ENCODE results near the gene KBTBD8. TPM values are rescaled to one million over a fixed set of nuclear protein-coding genes. Genes with fewer than 3 reads are reported as not detected.

Gene KBTBD8
- total RNA-seq, 1 donor from 2014 or later = 1.5 TPM

DNA sequence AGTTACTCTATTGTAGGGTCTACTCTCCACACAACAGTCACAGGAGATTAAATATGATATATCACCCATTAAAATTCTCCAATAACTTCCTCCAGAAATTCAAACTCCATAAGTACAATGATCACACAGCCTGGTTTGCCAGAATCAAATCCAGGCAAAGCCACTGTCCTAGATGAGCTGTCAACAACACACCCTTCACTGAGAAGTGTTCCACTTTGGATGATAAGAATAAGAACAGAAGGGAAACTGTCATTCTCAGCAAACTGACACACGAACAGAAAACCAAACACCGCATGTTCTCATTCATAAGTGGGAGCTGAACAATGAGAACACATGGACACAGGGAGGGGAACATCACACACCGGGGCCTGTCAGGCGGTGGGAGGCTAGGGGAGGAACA, 41.4 kb upstream of the KBTBD8 start:
- TF ChIP-seq, protein P1, sequence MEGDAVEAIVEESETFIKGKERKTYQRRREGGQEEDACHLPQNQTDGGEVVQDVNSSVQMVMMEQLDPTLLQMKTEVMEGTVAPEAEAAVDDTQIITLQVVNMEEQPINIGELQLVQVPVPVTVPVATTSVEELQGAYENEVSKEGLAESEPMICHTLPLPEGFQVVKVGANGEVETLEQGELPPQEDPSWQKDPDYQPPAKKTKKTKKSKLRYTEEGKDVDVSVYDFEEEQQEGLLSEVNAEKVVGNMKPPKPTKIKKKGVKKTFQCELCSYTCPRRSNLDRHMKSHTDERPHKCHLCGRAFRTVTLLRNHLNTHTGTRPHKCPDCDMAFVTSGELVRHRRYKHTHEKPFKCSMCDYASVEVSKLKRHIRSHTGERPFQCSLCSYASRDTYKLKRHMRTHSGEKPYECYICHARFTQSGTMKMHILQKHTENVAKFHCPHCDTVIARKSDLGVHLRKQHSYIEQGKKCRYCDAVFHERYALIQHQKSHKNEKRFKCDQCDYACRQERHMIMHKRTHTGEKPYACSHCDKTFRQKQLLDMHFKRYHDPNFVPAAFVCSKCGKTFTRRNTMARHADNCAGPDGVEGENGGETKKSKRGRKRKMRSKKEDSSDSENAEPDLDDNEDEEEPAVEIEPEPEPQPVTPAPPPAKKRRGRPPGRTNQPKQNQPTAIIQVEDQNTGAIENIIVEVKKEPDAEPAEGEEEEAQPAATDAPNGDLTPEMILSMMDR (IDR thresholded peaks at IDR 0.05; ENCODE audit: unreplicated experiment) = no peak
- no peak overlapping the region for H3K27ac Mint-ChIP-seq
- H3K4me3 Mint-ChIP-seq = no peak overlapping the region
- peaks cover 6% of the 10 kb centered on the region for H3K27me3 Mint-ChIP-seq (ENCODE audit: low read depth)
- H3K9me3 Mint-ChIP-seq = no peaks in the 10 kb centered on the region
- no peaks in the 10 kb centered on the region for H3K36me3 Mint-ChIP-seq
- no peaks in the 10 kb centered on the region for H3K4me1 Mint-ChIP-seq
- no peak for DNase-seq (ENCODE audit: low spot score in 2 of 2, unreplicated experiment in 2 of 2)

DNA sequence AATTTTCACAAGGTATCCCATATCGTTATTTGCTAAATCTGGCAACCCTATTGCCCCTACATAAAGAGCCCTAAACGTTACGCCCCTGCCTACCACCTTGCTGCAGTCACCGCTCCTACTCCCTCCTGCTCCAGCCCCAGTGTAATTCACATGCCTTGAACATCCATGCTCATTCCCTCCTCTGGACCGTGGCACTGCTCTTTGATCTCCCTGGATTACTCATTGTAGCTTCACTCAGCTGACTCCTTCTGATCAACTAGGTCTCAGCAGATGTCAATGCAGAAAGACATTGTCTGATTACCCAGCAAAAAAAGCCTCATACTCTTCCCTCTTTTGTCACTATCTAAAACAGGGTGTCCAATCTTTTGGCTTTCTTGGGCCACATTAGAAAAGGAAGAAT, 40.7 kb upstream of the KBTBD8 start:
- H3K4me1 Mint-ChIP-seq = no peaks in the 10 kb centered on the region
- no peak overlapping the region for H3K4me3 Mint-ChIP-seq
- H3K9me3 Mint-ChIP-seq = no peaks in the 10 kb centered on the region
- no peaks in the 10 kb centered on the region for H3K36me3 Mint-ChIP-seq
- H3K27ac Mint-ChIP-seq = no peak overlapping the region
- peaks cover 6% of the 10 kb centered on the region for H3K27me3 Mint-ChIP-seq (ENCODE audit: low read depth)
- TF ChIP-seq, protein P1 (IDR thresholded peaks at IDR 0.05; ENCODE audit: unreplicated experiment) = no peak
- no peak for DNase-seq (ENCODE audit: low spot score in 2 of 2, unreplicated experiment in 2 of 2)

DNA sequence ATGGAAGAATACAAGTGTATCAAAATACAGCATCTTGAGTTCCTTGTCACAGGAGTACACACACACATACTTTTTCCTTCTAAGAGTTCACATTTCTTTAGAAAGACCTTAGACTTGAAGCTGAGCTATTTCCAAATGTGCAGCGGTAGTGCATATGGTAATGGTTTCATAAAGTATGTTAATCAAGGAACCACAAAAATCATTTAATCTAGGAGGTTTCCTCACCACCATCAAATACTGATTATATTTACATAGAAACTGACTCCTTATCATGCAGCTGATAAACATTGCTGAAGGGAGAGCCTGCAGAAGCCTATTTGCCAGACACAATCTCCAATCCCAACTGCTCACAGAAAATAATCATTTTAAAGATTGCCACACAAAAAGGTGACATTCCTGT, 40.0 kb upstream of the KBTBD8 start:
- DNase-seq (ENCODE audit: low spot score in 2 of 2, unreplicated experiment in 2 of 2) = no peak
- Mint-ChIP-seq H3K27me3 (ENCODE audit: low read depth) (peaks cover 6% of the 10 kb centered on the region), H3K4me3 (no peak overlapping the region), H3K9me3 (no peaks in the 10 kb centered on the region), H3K4me1 (no peaks in the 10 kb centered on the region), H3K27ac (no peak overlapping the region), H3K36me3 (no peaks in the 10 kb centered on the region)
- TF ChIP-seq, protein P1 (IDR thresholded peaks at IDR 0.05; ENCODE audit: unreplicated experiment) = no peak

DNA sequence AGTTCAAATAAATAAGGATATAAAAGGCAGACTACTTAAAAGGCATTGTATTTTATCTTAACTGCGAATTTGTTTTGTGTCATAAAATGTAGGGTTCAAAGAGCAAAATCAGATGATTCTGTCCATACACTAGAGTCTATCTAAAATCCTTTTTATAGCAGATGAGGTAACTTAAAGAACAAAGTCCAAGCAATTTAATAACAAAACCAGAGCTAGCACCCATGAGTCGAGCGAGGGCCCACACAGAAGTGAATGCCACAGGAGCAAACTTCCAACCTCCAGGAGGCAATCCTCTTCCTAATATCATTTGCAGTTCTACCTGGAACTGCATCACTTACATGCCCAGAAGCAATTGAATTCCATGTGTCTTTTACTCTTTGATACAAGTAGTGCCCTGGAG, 35.4 kb upstream of the KBTBD8 start:
- no peak for DNase-seq (ENCODE audit: low spot score in 2 of 2, unreplicated experiment in 2 of 2)
- H3K27me3 Mint-ChIP-seq (ENCODE audit: low read depth) = peaks cover 4% of the 10 kb centered on the region
- no peaks in the 10 kb centered on the region for H3K36me3 Mint-ChIP-seq
- H3K4me1 Mint-ChIP-seq = no peaks in the 10 kb centered on the region
- TF ChIP-seq, protein P1 (IDR thresholded peaks at IDR 0.05; ENCODE audit: unreplicated experiment) = no peak
- H3K9me3 Mint-ChIP-seq = peaks cover 4% of the 10 kb centered on the region
- H3K27ac Mint-ChIP-seq = no peak overlapping the region
- H3K4me3 Mint-ChIP-seq = no peak overlapping the region

DNA sequence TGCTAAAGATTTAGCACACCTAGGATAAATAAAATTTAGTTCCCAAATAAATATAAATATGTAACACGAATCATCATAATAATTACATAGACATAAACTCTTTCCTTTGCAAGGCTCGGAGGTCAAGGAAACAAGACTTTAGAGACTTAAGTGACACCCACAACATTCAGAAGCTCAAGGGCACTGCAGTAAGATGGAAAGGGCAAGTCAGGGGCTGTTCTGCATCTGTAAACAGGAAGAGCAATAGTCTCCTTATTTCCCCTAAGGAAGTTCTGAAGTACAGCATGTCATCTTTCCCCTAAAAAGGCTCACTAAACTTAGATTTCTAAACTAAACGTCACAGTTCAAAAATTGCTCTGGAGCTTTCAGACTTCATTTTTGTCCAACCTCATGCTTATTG, 26.9 kb upstream of the KBTBD8 start:
- DNase-seq (ENCODE audit: low spot score in 2 of 2, unreplicated experiment in 2 of 2) = no peak

More for the DNA sequence above, 26.9 kb upstream of the KBTBD8 start:
- H3K4me3 Mint-ChIP-seq = no peak overlapping the region
- no peaks in the 10 kb centered on the region for H3K36me3 Mint-ChIP-seq
- H3K4me1 Mint-ChIP-seq = peaks cover 10% of the 10 kb centered on the region
- H3K9me3 Mint-ChIP-seq = no peaks in the 10 kb centered on the region
- H3K27me3 Mint-ChIP-seq (ENCODE audit: low read depth) = no peaks in the 10 kb centered on the region
- TF ChIP-seq, protein P1 (IDR thresholded peaks at IDR 0.05; ENCODE audit: unreplicated experiment) = no peak
- H3K27ac Mint-ChIP-seq = no peak overlapping the region
